Stimulated activated CD8-positive, alpha-beta memory T cell treated with anti-CD3 and anti-CD28 coated beads, Interleukin-15, amount 100 ng/mL, for 48 hours (primary cell): ENCODE measurements around the gene ILKAP.

Experiments used
- DNase-seq, 2 donors: peaks; one replicate each; pipeline ENCODE4 v3.0.0-alpha.2; 2020; ENCODE audit warnings: low read depth in 2 of 2

ILKAP gene

DNA sequence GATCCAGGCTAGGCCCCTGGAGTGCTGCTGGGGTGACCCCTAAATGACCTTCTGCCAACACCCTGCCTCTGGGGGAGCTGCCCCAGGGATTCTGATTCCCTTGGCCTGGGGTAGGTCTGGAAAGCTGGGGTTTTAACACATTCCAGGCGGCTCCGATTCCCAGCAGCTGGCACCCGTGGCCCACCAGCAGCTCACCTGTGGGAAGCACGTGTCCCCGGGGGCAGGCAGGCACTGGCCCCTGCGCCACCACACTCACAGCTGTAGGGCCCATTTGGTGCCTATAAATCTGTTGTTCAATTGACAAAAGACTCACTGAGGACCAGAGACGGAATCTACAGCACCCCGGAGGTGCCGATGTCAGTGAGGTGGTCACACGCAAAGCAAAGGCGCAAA is 69.1 kb downstream of the ILKAP start:
- DNase-seq, result no peak

DNA sequence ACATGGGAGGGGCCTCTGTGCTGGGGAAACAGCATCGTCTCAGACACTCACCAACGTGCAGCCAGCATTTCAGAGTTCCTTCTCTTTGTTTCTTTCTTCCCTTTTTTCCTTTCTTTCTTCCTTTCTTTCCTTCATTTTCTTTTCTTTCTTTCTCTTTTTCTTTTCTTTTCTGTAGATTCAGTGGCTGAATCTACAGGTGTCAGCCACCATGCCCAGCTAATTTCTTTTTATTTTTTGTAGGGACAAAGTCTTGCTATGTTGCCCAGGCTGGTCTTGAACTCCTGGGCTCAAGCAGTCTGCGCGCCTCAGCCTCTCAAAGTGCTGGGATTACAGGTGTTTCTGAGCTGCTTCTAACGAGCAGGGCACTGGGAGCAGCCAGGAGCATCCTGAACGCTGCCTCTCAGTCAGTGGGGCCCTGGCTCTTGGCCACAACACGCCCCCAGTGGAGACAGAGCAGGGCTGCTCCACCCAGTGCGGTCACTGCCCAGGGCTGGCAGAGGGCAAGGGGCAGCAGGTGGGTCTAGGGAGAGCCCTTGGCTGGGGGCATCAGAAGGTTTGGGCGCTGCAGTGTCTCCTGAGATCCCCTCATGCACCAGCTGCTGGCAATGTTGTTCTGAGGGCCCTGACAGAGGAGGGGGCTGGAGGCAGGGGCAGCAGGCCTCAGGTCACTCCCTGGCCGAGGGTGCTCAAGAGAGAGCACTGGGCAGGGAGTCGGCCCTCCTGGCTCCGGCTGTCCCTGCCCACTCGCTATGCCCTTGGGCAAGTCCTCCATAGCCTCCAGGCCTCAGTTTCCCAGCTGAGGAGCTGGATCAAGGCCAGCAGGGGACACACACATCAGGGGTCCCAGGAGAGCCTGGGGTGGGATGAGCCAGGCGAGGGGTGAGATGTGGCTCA is 69.7 kb downstream of the ILKAP start:
- DNase-seq, result no peak

DNA sequence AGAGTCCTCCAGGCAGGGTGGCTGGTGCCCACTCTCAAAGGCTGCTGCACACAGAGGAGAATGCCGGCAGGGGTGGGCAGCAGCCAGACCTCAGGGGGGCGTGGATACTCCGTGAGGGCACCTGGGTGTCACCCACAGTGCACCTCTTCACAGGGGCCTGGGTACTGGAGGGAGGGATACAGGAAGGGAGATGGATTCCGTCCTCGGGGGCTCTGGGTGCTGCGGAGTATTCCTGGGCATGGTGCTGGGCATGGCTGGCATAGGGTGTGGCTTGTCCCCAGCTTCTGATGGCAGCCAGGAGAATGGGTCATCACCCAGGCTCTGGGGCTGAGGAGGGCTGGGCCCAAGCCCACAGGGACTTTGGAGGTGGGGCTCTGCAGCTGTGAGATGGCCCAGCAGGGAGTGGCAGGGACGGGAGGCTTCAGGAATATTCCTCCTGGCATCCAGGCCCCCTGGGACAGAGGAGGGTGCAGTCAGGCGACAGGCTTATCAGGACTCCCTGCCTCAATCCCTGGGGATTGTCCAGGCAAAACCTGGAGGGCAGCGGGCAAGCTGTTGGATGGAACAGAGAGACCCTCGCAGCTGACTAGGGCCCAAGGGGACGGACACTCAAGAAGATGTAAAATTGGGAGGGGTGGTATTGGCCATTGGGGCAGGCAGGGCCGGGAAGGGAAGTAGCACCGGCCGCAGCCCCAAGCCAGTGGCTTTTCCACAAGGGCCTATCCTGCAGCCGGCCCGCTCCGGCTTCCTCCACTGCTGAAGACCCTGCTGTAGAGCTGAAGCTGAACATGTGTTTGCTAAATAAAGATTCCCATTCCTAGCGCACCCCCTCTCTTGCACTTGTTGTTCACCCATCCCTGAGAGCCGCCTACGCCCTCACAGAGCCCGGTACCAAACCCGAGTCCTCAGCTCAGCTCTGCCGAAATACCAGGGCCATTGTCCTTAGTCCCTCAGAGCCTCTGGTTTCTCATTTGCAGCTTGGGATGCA is 70.7 kb downstream of the ILKAP start:
- DNase-seq, result no peak

DNA sequence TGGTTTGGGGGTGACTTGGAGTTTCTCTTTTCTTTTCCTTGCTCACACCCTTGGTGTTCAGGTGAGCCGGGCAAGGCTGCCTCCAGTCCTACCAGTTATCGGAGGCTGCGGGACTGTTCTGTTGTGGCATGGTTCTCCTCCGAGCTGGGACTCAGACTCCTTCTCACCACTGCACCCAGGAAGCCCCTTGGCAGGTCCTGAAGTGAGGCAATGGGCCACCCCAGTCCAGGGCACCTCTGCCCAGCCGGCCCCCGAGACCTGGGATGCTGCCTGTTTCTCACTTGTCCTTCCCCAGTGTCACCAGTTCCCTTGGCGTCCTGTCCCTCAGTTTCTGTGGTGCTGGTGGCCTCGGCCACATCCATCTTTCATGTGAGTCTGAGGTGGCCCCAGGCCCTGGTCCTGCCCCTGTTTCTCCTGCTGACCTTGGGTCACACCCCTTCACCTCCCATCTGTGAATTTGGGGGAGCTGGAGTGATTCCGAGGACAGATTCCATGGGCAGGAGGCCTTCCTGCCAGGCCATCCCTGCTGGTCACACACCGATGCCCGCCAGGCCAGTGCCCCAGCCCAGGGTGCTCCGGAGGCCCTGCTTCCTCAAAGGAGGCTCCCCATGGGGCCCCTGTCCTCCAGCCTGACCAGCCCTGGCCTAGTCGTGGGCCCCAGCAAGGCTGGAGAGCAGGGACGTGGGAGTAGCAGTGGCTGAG is 71.6 kb downstream of the ILKAP start:
- DNase-seq, result no peak

DNA sequence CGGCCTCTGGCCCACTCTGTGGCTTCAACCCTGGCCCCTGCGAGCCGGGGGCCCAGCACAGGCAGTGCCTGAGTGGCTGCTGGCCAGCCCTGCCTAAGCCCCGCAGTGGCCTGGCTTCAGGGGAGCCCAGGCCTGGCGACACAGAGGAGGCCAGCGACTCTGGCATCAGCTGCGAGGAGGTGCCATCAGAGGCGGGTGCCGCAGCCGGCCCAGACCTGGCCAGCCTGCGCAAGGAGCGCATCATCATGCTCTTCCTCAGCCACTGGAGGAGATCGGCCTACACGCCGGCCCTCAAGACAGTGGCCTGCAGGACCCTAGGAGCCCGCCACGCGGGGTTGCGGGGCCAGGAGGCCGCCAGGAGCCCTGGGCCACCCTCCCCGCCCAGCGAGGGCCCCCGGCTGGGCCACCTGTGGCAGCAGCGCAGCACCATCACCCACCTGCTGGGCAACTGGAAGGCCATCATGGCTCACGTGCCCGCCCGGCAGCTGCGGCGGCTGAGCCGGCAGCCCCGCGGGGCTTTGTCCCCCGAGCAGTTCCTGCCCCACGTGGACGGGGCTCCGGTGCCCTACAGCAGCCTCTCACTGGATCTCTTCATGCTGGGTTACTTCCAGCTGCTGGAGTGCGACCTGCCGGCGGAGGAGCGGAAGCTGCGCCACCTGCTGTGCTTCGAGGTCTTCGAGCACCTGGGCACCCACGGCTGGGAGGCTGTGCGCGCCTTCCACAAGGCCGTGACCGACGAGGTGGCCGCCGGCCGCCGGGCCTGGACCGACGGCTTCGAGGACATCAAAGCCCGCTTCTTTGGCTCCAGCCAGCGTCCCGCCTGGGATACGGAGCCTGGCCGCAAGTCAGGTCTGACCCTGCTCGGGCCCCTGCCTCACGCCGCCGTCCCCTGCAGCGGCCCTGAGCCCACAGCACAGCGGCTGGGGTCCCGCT is 72.5 kb downstream of the ILKAP start:
- DNase-seq, result no peak

DNA sequence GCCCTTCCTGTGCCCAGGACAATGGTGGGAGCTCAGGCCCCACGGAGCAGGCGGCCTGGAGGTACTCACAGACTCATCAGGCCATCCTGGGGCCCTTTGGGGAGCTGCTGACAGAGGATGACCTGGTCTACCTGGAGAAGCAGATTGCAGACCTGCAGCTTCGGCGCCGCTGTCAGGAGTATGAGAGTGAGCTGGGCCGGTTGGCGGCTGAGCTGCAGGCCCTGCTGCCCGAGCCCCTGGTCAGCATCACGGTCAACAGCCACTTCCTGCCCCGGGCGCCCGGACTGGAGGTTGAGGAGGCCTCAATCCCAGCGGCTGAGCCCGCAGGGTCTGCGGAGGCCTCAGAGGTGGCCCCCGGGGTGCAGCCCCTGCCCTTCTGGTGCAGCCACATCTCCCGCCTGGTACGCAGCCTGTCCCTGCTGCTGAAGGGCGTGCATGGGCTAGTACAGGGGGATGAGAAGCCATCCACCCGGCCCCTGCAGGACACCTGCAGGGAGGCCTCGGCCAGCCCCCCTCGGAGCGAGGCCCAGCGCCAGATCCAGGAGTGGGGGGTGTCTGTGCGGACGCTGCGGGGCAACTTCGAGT is 73.3 kb downstream of the ILKAP start:
- DNase-seq, result no peak

DNA sequence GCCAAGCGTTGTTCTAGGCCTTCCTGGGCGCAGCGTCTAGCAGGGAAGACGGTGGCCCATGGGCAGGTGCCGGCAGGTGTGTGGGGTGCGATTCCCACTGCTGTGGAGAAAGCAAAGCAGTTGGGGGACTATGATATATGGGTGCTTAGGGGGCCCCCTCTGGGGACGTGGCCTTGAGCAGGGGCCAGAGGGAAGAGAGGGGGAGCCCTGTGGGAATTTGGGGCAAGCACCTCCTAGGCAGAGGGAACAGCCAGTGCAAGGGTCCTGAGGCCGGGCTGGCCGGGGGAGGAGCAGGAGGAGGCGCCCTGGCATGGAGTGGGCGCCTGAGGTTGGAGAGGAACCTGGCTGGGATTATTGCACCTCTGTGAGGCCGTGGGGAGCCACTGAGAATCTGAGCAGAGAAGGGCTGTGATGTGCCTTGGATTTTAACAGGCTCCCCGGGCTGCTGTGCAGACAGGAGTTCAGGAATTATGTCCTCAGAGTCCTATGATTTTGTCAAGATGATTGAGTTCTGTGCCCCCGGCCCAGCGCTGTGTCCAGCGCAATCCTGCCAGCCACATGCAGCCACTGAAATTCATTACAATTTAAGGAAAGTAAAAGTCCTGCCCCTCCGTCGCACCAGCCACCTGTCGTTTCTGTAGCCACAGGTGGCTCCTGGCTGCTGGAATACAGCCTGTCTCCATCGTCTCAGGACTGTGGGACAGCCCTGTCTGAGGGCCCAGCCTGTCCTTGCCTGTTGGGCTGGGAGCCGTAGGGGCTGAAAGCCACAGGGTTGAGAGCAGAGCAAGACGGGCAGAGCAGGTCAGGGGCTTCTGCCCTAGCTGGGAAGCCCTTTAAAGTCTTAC is 74.1 kb downstream of the ILKAP start:
- DNase-seq, result no peak

DNA sequence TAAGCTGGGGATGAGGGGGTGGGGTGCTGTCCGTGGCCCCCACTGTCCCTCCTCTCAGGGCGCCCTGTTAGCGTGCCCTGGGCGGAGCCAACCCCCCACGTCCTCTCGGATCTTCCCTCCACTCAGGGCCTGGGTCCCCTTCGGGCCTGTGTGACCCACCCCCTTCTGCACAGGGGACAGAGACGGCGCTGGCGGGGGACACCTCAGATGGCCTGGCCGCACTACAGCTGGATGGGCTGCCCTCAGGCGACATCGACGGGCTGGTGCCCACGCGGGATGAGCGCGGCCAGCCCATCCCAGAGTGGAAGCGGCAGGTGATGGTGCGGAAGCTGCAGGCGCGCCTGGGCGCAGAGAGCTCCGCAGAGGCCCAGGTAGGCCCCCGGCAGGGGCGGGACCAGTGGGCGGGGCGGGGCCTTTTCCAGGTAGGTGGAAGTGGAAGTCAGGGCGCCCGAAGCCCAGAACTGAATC is 74.9 kb downstream of the ILKAP start:
- DNase-seq, result no peak

DNA sequence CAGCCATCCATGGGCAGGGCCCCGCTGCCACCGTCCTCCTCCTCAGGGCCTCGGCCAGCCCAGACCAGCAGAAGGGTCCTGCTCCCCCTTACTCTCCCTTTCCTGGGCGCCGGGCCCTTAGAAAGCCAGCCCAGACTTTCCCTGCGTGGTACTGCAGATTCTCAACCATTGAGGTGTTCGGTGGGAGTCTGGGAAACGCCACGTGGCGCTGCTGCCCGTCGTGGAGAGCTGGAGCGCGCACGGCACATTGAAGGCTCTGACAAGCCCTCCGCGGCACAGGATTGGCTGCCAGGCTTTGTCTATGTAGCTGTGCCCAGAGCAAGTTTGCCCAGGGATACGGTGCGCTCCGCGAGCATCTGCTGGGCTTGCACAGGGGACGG is 75.4 kb downstream of the ILKAP start:
- DNase-seq, result no peak

DNA sequence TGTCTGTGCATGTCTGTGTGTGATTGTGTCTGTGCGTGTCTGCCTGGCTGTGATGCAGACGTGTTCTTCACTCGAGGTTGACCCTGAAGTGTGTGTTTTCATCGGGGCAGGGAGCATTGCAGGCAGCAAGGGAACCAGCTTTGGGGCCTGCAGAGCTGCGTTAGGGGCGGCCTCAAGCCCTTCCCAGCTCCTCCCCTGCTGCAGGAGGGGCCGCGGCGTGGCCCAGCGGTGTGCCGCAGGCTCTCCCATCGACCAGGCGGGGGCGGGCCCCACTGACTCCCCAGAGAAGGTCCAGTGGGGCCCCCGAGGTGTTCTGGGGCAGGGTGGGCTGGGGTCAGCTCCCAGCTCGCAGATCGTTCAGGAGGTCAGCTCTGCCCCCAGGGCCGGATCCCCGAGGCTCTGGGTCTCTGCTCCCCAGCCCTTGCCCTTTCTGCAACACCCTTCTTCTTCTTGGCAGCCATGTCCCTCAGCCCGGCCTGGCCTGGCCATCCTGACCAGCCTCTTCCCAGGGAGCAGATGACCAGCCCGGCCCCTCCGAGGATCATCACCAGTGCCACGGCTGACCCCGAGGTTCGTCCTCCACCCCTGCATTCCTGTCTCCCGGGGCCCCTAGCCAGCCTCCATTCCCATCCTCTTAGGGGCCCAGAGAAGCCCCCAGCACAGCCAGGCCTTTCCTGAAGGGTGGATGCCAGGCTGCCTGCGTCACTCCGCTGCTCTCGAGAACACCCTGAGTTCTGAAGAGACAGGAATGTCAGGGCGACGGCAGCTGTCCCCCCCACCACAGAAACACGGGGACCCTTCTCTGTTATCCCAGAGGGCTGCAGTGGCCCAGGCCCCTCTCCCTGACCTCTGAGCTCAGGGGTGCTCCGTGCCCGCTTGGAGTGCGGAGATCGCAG is 76.1 kb downstream of the ILKAP start:
- DNase-seq, result no peak

DNA sequence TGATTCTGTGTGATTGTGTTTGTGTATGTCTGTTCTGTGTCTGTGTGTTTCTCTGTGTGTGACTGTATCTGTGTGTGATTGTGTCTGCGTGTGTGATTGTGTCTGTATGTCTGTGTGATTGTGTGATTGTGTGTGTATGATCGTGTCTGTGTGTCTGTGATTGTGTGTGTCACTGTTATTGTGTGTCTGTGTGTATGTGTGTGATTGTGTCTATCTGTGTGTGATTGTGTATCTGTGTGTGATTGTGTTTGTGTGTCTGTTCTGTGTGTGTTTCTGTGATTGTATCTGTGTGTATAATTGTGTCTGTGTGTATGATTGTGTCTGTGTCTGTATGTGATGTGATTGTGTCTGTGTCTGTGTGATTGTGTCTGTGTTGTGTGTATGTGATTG is 76.7 kb downstream of the ILKAP start:
- DNase-seq, result no peak

DNA sequence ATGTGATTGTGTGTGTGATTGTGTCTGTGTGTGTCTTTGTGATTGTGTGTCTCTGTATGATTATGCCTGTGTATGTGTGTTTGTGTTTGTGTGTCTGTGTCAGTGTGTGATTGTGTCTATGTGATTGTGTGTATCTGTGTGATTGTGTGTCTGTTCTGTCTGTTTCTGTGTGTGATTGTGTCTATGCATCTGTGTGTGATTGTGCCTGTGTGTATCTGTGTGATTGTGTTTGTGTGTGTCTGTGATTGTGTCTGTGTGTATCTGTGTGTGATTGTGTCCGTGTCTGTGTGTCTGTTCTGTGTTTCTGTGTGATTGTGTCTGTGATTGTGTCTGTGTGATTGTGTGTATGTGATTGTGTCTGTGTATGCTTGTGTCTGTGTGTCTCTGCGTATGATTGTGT is 77.2 kb downstream of the ILKAP start:
- no peak for DNase-seq

DNA sequence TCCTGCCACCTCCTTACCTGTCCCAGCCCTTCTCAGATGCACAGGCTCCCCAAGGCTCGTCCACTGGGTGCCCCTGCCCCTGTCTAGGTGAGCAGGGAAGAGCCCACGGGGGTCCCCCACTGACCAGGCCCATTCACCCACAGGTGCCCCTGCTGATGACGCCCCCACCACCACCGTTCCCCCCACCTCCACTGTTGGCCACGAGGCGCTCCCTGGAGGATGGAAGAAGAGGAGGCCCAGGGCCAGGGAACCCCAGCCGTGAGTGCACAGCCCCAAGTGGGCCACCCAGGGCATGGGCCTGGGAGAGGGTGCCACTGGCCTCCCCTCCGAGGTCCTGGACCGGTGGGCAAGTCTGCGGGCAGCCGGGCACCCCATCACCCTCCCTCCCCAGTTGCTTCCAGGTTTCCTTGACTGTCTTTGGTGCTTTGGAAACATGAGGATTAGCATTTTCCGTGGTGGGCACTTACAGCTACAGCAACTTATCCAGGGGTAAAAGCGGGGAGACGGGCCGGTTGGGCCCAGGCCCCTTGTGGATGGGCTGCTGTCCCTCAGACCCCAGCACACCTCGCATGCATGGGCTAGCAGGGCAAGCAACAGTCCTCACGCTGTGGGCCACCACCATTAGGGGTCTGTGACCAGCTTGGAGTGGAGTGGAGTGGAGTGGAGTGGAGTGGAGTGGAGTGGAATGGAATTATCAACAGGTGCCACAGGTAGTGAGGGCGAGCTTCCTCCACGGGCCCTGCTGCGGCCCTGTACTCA is 78.2 kb downstream of the ILKAP start:
- DNase-seq, result no peak

DNA sequence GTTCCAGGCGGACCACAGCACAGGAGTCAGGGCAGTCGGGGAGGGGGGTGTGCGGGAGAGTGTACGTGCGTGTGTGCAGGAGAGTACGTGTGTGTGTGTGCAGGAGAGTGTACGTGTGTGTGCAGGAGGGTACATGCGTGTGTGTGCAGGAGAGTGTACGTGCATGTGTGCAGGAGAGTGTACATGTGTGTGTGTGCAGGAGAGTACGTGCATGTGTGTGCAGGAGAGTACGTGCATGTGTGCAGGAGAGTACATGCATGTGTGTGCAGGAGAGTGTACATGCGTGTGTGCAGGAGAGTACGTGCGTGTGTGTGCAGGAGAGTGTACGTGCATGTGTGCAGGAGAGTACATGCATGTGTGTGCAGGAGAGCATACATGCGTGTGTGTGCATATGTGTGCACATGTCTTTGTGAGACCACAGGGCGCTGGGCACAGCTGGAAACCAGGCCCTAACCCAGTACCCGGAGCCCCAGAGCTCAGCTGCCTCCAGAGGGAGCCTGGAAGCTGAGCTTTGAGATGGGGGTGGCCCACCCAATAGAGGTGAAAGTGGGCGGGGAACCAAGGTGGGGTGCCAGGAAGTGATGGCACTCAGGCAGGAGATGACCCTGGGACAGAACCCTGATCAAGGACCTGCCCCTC is 78.9 kb downstream of the ILKAP start:
- no peak for DNase-seq

DNA sequence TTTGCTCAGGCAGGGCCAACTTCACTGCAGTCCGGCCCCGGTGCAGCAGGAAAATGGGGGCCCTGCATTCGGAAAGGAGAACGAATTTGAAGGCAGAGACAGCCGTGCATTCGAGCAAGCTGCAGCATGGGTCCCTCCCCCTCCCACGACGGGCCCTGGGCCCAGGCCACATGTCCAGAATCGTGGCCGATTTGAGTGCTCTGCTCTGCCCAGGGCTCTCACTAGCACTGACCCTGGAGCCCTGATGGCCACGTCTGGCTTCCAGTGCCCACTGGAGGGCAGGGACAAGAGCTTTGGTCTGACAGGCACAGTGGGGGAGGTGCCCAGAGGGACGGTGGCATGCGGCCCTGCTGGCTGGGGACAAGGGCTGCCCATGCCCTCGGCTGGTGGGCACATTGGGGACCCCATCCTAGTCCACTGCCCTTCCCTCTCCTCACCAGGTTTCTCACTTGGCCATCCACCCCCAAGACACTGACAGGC is 79.5 kb downstream of the ILKAP start:
- DNase-seq, result no peak

DNA sequence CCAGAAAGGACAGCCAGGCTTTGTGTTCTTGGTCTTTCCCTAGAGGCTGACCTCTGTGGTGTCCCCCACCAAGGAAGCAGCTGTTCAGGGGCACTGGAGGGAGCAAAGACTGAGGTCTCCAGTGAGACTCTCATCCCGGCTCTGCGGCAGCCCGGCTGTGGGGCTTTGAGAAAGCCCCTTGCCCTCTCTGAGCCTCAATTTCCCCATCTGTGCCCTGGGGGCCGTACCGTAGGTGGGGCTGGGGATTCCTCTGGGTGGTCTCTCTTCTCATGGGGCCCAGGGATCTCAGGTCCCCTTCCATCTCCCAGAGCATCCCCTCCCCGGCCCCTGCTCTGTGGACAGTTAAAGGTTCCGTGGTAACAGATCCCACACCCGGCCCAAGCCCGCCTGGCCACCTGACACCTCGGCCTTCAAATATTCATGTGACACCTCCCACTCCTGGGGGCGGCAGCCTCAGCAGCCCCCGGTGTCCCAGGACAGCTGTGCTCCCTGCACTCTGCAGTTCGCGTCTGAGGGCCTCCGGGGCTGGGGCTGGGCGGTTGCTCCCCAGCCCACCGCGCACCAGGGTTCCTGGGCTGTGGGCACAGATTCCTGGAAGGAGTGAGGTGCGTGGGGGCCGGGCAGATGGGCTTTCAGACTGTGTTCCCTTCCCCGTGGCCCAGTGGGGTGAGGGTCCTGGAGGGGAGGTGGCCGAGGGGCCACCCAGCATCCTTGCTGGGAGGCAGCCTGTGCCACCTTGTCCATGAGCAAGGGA is 80.1 kb downstream of the ILKAP start:
- no peak for DNase-seq
